IMR-90 (cell line): ENCODE results near the gene CD8B. TPM values are rescaled to one million over a fixed set of nuclear protein-coding genes. Genes with fewer than 3 reads are reported as not detected.

ENCODE experiments used
- ATAC-seq: fragments of 200-7000 bp; cut with Tn5 transposase; 2 replicates; pipeline ENCODE4 v1.9.1; 2020; ENCODE audit warnings: low read depth, mild to moderate bottlenecking, moderate library complexity
- BruUV-seq: library from RNA; stranded (reverse); fragments of 400-500 nt; replicated peaks from 2 replicates; lab custom pipeline; 2021; lab: Mats Ljungman, UMichigan
- CTCF ChIA-PET: fragments of 300-600 bp; formaldehyde crosslinking; extraction: SDS; loops from one replicate; lab custom pipeline; 2021; ENCODE audit warnings: antibody characterized with exemption; lab: Yijun Ruan, JAX
- POLR2A ChIA-PET: fragments of 300-600 bp; sonication (Branson Sonifier 250); formaldehyde crosslinking; loops from one replicate; lab custom pipeline; 2022; ENCODE audit warnings: antibody characterized with exemption; ENCODE audit not compliant: unreplicated experiment; lab: Charles Lee
- DNase-seq: peaks from one replicate; pipeline ENCODE4 v3.0.0; 2013
- H2AFZ ChIP-seq: replicated peaks from 2 replicates; pipeline ENCODE3; 2013; ENCODE audit warnings: low read length, mild to moderate bottlenecking; ENCODE audit not compliant: poor library complexity
- H2AK5ac ChIP-seq: 2 replicates; pipeline ENCODE4 v1.6.1; 2013; ENCODE audit warnings: low read depth, low read length, inconsistent platforms
- H2AK9ac ChIP-seq: replicated peaks from 2 replicates; pipeline ENCODE3; 2013; ENCODE audit warnings: mild to moderate bottlenecking, low read depth, low read length, moderate library complexity; ENCODE audit not compliant: poor library complexity
- H2BK120ac ChIP-seq: 2 replicates; pipeline ENCODE4 v1.6.1; 2013; ENCODE audit warnings: low read depth, low read length, inconsistent platforms
- H2BK15ac ChIP-seq: 3 replicates; pipeline ENCODE4 v1.6.1; 2013; ENCODE audit warnings: low read depth, low read length, inconsistent platforms
- H2BK20ac ChIP-seq: 2 replicates; pipeline ENCODE4 v1.6.1; 2013; ENCODE audit warnings: low read depth, mild to moderate bottlenecking, inconsistent platforms, low read length, moderate library complexity
- H2BK5ac ChIP-seq: 2 replicates; pipeline ENCODE4 v1.6.1; 2013; ENCODE audit warnings: mild to moderate bottlenecking, low read depth, low read length, inconsistent platforms; ENCODE audit not compliant: poor library complexity, severe bottlenecking
- H3K14ac ChIP-seq: replicated peaks from 2 replicates; pipeline ENCODE4 v1.6.1; 2013; ENCODE audit warnings: low read depth, low read length, inconsistent platforms
- H3K18ac ChIP-seq: 2 replicates; pipeline ENCODE4 v1.6.1; 2013; ENCODE audit warnings: low read depth, low read length, control low read depth
- H3K23ac ChIP-seq: 2 replicates; pipeline ENCODE4 v1.6.1; 2013; ENCODE audit warnings: low read depth, low read length, inconsistent platforms
- H3K27ac ChIP-seq: 2 replicates; pipeline ENCODE4 v1.5.1; 2013; ENCODE audit warnings: mild to moderate bottlenecking, control low read depth, low read length; ENCODE audit not compliant: insufficient read depth
- H3K27me3 ChIP-seq: 2 replicates; pipeline ENCODE4 v1.6.1; 2013; ENCODE audit warnings: low read length; ENCODE audit not compliant: control insufficient read depth, insufficient read depth
- H3K36me3 ChIP-seq: 2 replicates; pipeline ENCODE4 v1.6.1; 2013; ENCODE audit warnings: low read length, mixed read lengths; ENCODE audit not compliant: control insufficient read depth, insufficient read depth
- H3K4ac ChIP-seq: 2 replicates; pipeline ENCODE4 v1.6.1; 2013; ENCODE audit warnings: low read depth, low read length, inconsistent platforms
- H3K4me1 ChIP-seq: 2 replicates; pipeline ENCODE4 v1.6.1; 2013; ENCODE audit warnings: low read length, mixed read lengths; ENCODE audit not compliant: control insufficient read depth, insufficient read depth
- H3K4me2 ChIP-seq: 2 replicates; pipeline ENCODE4 v1.6.1; 2013; ENCODE audit warnings: low read depth, mild to moderate bottlenecking, control low read depth, low read length, moderate library complexity
- H3K4me3 ChIP-seq: 2 replicates; pipeline ENCODE4 v1.5.1; 2013; ENCODE audit warnings: low read depth, mild to moderate bottlenecking, control low read depth, low read length, moderate library complexity; ENCODE audit not compliant: insufficient read depth
- H3K56ac ChIP-seq: 2 replicates; pipeline ENCODE4 v1.6.1; 2013; ENCODE audit warnings: low read length, inconsistent platforms; ENCODE audit not compliant: insufficient read depth; ENCODE audit errors: extremely low read depth
- H3K79me1 ChIP-seq, 2 experiments: 2 replicates each; pipeline ENCODE4 v1.6.1; 2013; ENCODE audit warnings: low read length in 2 of 2, inconsistent platforms in 1 of 2, low read depth in 1 of 2
- H3K9ac ChIP-seq: 2 replicates; pipeline ENCODE4 v1.6.1; 2013; ENCODE audit warnings: low read depth, low read length, control low read depth
- H3K9me1 ChIP-seq: 2 replicates; pipeline ENCODE4 v1.6.1; 2013; ENCODE audit warnings: low read length, inconsistent platforms; ENCODE audit not compliant: insufficient read depth
- H3K9me3 ChIP-seq: 2 replicates; pipeline ENCODE4 v1.6.1; 2013; ENCODE audit warnings: low read length; ENCODE audit not compliant: control insufficient read depth, insufficient read depth
- H4K20me1 ChIP-seq: 2 replicates; pipeline ENCODE4 v1.6.1; 2013; ENCODE audit warnings: low read length, inconsistent platforms; ENCODE audit not compliant: insufficient read depth
- H4K5ac ChIP-seq: 2 replicates; pipeline ENCODE4 v1.6.1; 2013; ENCODE audit warnings: mild to moderate bottlenecking, low read depth, low read length, control low read depth
- H4K8ac ChIP-seq, 2 experiments: 2 replicates each; pipeline ENCODE4 v1.6.1; 2013; ENCODE audit warnings: low read depth in 2 of 2, low read length in 2 of 2, control low read depth in 1 of 2, inconsistent platforms in 1 of 2
- H4K91ac ChIP-seq: 2 replicates; pipeline ENCODE4 v1.6.1; 2013; ENCODE audit warnings: low read depth, low read length, inconsistent platforms; ENCODE audit not compliant: insufficient read depth
- BHLHE40 ChIP-seq: fragments of 150-350 bp; IDR thresholded peaks from 2 replicates; pipeline ENCODE4 v1.6.1; 2016; ENCODE audit warnings: mild to moderate bottlenecking, low read depth, low read length
- CEBPB ChIP-seq: IDR thresholded peaks from 2 replicates; pipeline ENCODE4 v1.6.1; 2012; ENCODE audit warnings: low read depth, low read length, improper control_type of control experiment
- CHD1 ChIP-seq: IDR thresholded peaks from 2 replicates; pipeline ENCODE4 v1.6.1; 2012; ENCODE audit warnings: low read depth, low read length, improper control_type of control experiment
- MAFK ChIP-seq: IDR thresholded peaks from 2 replicates; pipeline ENCODE4 v1.6.1; 2012; ENCODE audit warnings: low read depth, low read length, improper control_type of control experiment
- MAZ ChIP-seq: IDR thresholded peaks from 2 replicates; pipeline ENCODE4 v1.6.1; 2012; ENCODE audit warnings: low read depth, mild to moderate bottlenecking, low read length, improper control_type of control experiment, moderate library complexity, borderline replicate concordance
- MXI1 ChIP-seq: IDR thresholded peaks from 2 replicates; pipeline ENCODE4 v1.6.1; 2012; ENCODE audit warnings: low read depth, mild to moderate bottlenecking, low read length, moderate library complexity, borderline replicate concordance
- NFE2L2 ChIP-seq: fragments of 150-350 bp; IDR thresholded peaks from 2 replicates; pipeline ENCODE4 v1.6.1; 2016; ENCODE audit warnings: low read depth, mild to moderate bottlenecking, low read length
- POLR2A ChIP-seq: IDR thresholded peaks from 2 replicates; pipeline ENCODE4 v1.6.1; 2012; ENCODE audit warnings: mild to moderate bottlenecking, low read depth, low read length
- RAD21 ChIP-seq: IDR thresholded peaks from 2 replicates; pipeline ENCODE4 v1.6.1; 2012; ENCODE audit warnings: low read length, improper control_type of control experiment
- RCOR1 ChIP-seq: IDR thresholded peaks from 2 replicates; pipeline ENCODE4 v1.6.1; 2012; ENCODE audit warnings: mild to moderate bottlenecking, low read length, improper control_type of control experiment; ENCODE audit not compliant: insufficient replicate concordance
- RFX5 ChIP-seq: IDR thresholded peaks from 2 replicates; pipeline ENCODE4 v1.8.0; 2012; ENCODE audit warnings: low read depth, mild to moderate bottlenecking, low read length, moderate library complexity
- SMC3 ChIP-seq: fragments of 150-350 bp; IDR thresholded peaks from 2 replicates; pipeline ENCODE4 v1.6.1; 2016; ENCODE audit warnings: low read depth, mild to moderate bottlenecking, antibody characterized with exemption, low read length, moderate library complexity
- WGBS, 2 experiments: methylation state at CpG; one replicate each; pipeline versions ENCODE4 v1.1.5 to v1.1.7; 2013; ENCODE audit warnings: missing lambda C conversion rate in 2 of 2; ENCODE audit not compliant: insufficient read length in 1 of 2; ENCODE audit errors: extremely low coverage in 2 of 2; 5-methylcytosine and 5-hydroxymethylcytosine counted together
- dilution Hi-C: fragments of 300-500 bp; cut with HindIII; formaldehyde crosslinking; loops from one replicate; pipeline ENCODE4 v1.14.3; 2018; ENCODE audit warnings: low sequenced_read_pairs; ENCODE audit not compliant: unreplicated experiment
- in situ Hi-C: fragments of 300-500 bp; cut with MboI; formaldehyde crosslinking; loops from 3 replicates; pipeline ENCODE4 v1.14.3; 2019; ENCODE audit warnings: low sequenced_read_pairs, inconsistent platforms, mixed read lengths
- intact Hi-C: fragments of 100-400 bp; cut with micrococcal nuclease; formaldehyde crosslinking; loops from 2 replicates; pipeline ENCODE4 v1.10.0; 2022
- polyA plus RNA-seq, 3 experiments: library from polyadenylated mRNA; depleted of rRNA; stranded (reverse); fragments of >200 nt; gene quantifications; 2 replicates each; pipeline ENCODE4 v1.2.3, GENCODE V29; 2012; ENCODE audit warnings: low replicate concordance in 1 of 3
- total RNA-seq: library from RNA; depleted of rRNA; stranded (reverse); fragments of >200 nt; gene quantifications from 2 replicates; pipeline ENCODE4 v1.2.3, GENCODE V29; 2012
- TF ChIP-seq, protein P1 (sequence below): conservative IDR thresholded peaks from 2 replicates; pipeline ENCODE4 v1.5.1; 2012; ENCODE audit warnings: mild to moderate bottlenecking, low read depth, low read length, improper control_type of control experiment
- TF ChIP-seq, protein P2 (sequence below): fragments of 150-350 bp; IDR thresholded peaks from 2 replicates; pipeline ENCODE4 v1.6.1; 2017; ENCODE audit warnings: mild to moderate bottlenecking, antibody characterized with exemption, low read length, low read depth
- TF ChIP-seq, protein P3 (sequence below): fragments of 150-350 bp; IDR thresholded peaks from 2 replicates; pipeline ENCODE4 v1.6.1; 2016; ENCODE audit warnings: low read depth, mild to moderate bottlenecking, low read length, moderate library complexity, borderline replicate concordance

CD8B gene
- total and polyA plus RNA-seq, 2 of the 4 experiments (the other 2 are of a cell fraction): not detected

DNA sequence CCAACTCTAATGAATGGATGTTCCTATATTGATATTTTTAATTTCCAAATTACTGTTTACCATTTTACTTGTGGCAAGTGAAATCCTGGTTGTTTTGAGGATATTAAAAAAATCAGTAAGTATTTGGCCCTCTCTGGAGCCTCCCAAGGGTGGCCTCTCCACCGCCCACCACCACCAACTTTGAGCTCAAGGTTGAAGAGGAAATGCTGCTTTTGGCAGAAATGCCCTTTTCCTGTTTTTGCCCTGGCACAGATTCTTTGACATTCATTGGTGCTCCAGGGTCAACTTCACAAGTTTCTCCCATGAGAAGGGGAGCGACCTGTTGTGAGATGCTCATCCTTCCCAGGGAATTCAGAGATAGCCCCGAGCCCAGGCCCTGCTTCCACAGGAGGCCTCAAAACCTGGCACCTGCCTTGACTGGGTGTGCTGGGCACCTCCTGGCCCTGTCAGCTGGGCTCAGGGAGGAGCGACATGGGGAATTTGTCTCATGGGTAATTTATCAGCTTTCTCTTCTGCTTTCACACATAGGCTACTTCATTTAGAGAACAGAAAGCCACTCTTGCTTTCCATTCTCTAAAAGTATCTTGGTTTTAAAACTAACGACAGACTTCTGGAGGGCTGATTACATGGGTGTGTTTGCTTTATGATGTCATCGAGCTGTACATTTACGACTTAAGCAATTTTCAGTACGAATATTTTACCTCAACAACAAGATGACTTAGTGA lies 77.9 kb downstream of the CD8B start:
- dilution Hi-C loops (no loop called here), intact Hi-C loops (no loop called here), in situ Hi-C loops (no loop called here)
- no peak overlapping the region for H3K4me2 ChIP-seq
- H2BK120ac ChIP-seq: no peak overlapping the region
- H3K56ac ChIP-seq: no peak overlapping the region
- no peak overlapping the region for H4K5ac ChIP-seq
- ChIA-PET POLR2A (no interaction called here), CTCF (interaction anchor here (0.6 to 1.0 kb wide), 2 partner anchors 14 to 41 kb away, joined by 3 to 4 read pairs; no protein-coding TSS in a partner anchor)
- DNase-seq (no peak), ATAC-seq (no peak)
- no peak overlapping the region for H2AK9ac ChIP-seq
- H3K9me1 ChIP-seq: no peaks in the 10 kb centered on the region; the same call in 1 of the 2 replicates
- H2BK5ac ChIP-seq: no peak overlapping the region
- no peaks in the 10 kb centered on the region for H3K36me3 ChIP-seq
- 0 out of 2 replicates have a peak, but pooled peaks cover under 1% of the 10 kb centered on the region for H3K4me1 ChIP-seq
- no peaks in the 10 kb centered on the region for H4K20me1 ChIP-seq
- H3K23ac ChIP-seq: no peak overlapping the region
- H3K27me3 ChIP-seq: peaks cover 35% of the 10 kb centered on the region
- no peak overlapping the region for H3K18ac ChIP-seq
- no peak overlapping the region for H3K9ac ChIP-seq
- H4K91ac ChIP-seq: no peak overlapping the region
- no peak overlapping the region for H3K14ac ChIP-seq
- H2AFZ ChIP-seq: no peak overlapping the region
- WGBS, 2 experiments: 50% methylated on average over 1 of the region's 8 CpGs; no CpG with 5 or more reads in 1 of the 2 experiments
- no peak overlapping the region for H3K4me3 ChIP-seq
- no peak overlapping the region for H3K27ac ChIP-seq
- no peak overlapping the region for H3K4ac ChIP-seq
- no TSS peak for BruUV-seq
- no peaks in the 10 kb centered on the region for H3K79me1 ChIP-seq
- no peak overlapping the region for H2BK15ac ChIP-seq
- H2AK5ac ChIP-seq: no peak overlapping the region
- H4K8ac ChIP-seq: no peak overlapping the region
- peaks cover 3% of the 10 kb centered on the region; the same call in 1 of the 2 replicates for H3K9me3 ChIP-seq
- H2BK20ac ChIP-seq: no peak overlapping the region
- TF ChIP-seq, protein P1, sequence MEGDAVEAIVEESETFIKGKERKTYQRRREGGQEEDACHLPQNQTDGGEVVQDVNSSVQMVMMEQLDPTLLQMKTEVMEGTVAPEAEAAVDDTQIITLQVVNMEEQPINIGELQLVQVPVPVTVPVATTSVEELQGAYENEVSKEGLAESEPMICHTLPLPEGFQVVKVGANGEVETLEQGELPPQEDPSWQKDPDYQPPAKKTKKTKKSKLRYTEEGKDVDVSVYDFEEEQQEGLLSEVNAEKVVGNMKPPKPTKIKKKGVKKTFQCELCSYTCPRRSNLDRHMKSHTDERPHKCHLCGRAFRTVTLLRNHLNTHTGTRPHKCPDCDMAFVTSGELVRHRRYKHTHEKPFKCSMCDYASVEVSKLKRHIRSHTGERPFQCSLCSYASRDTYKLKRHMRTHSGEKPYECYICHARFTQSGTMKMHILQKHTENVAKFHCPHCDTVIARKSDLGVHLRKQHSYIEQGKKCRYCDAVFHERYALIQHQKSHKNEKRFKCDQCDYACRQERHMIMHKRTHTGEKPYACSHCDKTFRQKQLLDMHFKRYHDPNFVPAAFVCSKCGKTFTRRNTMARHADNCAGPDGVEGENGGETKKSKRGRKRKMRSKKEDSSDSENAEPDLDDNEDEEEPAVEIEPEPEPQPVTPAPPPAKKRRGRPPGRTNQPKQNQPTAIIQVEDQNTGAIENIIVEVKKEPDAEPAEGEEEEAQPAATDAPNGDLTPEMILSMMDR: no peak
- TF ChIP-seq MAZ (no peak), NFE2L2 (no peak), BHLHE40 (no peak), RCOR1 (no peak), MAFK (no peak), SMC3 (no peak), RAD21 (no peak), CEBPB (no peak), RFX5 (no peak), CHD1 (no peak), POLR2A (no peak), MXI1 (no peak)
- TF ChIP-seq, protein P2, sequence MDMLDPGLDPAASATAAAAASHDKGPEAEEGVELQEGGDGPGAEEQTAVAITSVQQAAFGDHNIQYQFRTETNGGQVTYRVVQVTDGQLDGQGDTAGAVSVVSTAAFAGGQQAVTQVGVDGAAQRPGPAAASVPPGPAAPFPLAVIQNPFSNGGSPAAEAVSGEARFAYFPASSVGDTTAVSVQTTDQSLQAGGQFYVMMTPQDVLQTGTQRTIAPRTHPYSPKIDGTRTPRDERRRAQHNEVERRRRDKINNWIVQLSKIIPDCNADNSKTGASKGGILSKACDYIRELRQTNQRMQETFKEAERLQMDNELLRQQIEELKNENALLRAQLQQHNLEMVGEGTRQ: no peak
- TF ChIP-seq, protein P3, sequence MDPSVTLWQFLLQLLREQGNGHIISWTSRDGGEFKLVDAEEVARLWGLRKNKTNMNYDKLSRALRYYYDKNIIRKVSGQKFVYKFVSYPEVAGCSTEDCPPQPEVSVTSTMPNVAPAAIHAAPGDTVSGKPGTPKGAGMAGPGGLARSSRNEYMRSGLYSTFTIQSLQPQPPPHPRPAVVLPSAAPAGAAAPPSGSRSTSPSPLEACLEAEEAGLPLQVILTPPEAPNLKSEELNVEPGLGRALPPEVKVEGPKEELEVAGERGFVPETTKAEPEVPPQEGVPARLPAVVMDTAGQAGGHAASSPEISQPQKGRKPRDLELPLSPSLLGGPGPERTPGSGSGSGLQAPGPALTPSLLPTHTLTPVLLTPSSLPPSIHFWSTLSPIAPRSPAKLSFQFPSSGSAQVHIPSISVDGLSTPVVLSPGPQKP: no peak
